Measurements from ENCODE around the gene PNMA8C.

DNA sequence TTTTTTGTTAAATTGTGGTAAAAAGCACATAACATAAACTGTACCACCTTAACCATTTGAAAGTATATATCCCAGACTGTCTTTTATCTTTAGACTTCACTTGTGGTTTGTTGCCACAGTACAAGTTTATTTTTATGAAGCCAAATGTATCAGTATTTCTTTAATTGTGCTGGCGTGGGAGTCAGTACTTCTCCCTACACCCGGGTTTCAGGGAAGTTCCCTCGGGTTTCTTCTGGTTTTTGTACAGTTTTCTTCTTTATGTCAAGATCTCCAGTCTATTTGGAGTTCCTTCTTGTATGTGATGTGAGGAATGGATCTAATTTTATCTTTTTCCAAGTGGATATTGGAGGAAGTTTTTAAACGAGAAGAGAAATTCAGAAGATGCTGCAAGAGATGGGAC, 35.9 kb downstream of the PNMA8C start:
- TF ChIP-seq GATA2 (IDR thresholded peaks at IDR 0.05; ENCODE audit: low read depth, low read length) (no peak), GATA3 (IDR thresholded peaks at IDR 0.05; ENCODE audit: low read depth, low read length) (no peak)
